Measurements from ENCODE around the gene CPNE5. TPM values are rescaled to one million over a fixed set of nuclear protein-coding genes. Genes with fewer than 3 reads are reported as not detected.

CPNE5 gene
- total RNA-seq, 1 donor from 2014 or later = 6.6 TPM

DNA sequence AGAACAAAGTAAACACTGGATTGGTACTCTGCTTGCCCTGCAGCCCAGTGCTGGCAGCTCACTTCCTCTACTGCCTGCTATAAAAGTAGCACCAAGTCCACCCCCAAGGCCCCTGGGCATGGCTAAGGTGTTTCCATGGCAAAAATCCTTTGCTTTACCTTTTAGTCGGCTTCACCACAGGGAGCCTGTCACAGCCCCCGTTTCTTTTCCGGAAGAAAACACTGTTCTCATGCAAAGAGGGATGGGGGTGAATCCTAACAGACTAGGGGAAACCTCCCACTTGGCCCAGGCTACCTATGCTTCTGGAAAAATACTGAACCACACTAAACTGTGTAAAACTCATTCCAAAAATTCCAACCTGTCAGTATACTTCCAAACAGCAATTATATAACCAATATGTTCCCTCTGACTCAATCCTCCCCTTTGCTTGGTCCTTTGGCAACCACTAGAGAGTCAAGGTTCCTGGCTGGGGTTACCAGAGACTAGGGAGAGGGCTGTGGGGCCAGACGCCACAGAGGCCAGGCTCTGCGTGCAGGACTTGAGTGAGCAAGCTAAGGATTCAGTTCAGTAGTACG is 19.2 kb upstream of the CPNE5 start:
- Histone ChIP-seq H3K27ac (peak overlapping the region; percentile 61), H3K9me3 (no peaks in the 10 kb centered on the region), H3K4me1 (peaks cover 24% of the 10 kb centered on the region), H3K36me3 (peaks cover 0 to 7% of the 10 kb centered on the region in 2 donors), H3K27me3 (no peaks in the 10 kb centered on the region), H3K4me3 (peak overlapping the region; percentile 13 to 23)
- peak; percentile 41 to 68 for TF ChIP-seq POLR2AphosphoS5 (IDR thresholded peaks at IDR 0.05; ENCODE audit: insufficient read depth in 1 of 2, low read depth in 1 of 2)
- TF ChIP-seq CTCF (IDR thresholded peaks at IDR 0.05) = no peak
- no peak for TF ChIP-seq POLR2A (IDR thresholded peaks at IDR 0.05)
- DNase-seq (ENCODE audit: extremely low spot score in 2 of 2) = peak in 1 of 2 donors; percentile 93
- intact Hi-C loops (cut with DNase I) = no loop called here

DNA sequence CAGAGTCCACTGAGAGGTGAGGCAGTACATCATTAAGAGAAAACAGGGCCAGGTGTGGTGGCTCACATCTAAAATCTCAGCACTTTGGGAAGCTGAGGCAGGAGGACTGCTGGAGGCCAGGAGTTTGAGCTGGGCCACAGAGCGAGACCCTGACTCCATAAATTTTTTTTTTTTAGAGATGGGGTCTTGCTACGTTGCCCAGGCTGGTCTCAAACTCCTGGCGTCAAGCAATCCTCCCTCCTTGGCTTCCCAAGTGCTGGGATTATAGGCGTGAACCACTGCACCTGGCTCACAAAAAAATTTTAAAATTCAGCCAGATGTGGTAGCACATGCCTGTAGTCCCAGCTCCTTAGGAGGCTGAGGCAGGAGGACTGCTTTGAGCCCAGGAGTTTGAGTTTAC is 18.1 kb upstream of the CPNE5 start:
- DNase-seq (ENCODE audit: extremely low spot score in 2 of 2) = peak in 1 of 2 donors; percentile 64
- no peak overlapping the region for H3K4me3 ChIP-seq
- peaks cover 35% of the 10 kb centered on the region for H3K4me1 ChIP-seq
- H3K27me3 ChIP-seq = no peaks in the 10 kb centered on the region
- no peaks in the 10 kb centered on the region for H3K9me3 ChIP-seq
- intact Hi-C loops (cut with DNase I) = no loop called here
- TF ChIP-seq CTCF (IDR thresholded peaks at IDR 0.05) (no peak), POLR2A (IDR thresholded peaks at IDR 0.05) (no peak), POLR2AphosphoS5 (IDR thresholded peaks at IDR 0.05; ENCODE audit: insufficient read depth in 1 of 2, low read depth in 1 of 2) (no peak)
- H3K36me3 ChIP-seq = peaks cover 0 to 7% of the 10 kb centered on the region in 2 donors
- H3K27ac ChIP-seq = peak overlapping the region; percentile 61

DNA sequence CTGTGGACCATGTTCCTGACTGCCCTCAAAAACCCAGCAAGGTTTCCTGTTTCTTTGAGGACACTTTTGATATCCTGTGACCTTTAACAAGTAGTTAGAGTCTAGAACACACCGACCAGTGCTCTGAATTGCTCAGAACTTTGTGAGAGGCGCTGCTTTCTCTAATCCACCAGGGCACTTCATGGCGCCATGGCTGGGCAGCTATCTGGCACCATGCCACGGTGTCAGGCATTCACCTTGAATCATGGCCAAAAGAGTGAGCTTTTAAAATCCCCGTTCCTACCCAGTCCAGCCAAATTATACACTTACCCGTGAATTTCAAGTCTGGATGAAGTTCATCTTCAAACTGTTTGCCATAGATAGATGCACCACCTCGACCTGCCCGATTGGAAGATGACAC is 17.0 kb upstream of the CPNE5 start:
- no peak for DNase-seq (ENCODE audit: extremely low spot score in 2 of 2)
- peaks cover 0 to 7% of the 10 kb centered on the region in 2 donors for H3K36me3 ChIP-seq
- no peaks in the 10 kb centered on the region for H3K9me3 ChIP-seq
- no peaks in the 10 kb centered on the region for H3K27me3 ChIP-seq
- peaks cover 46% of the 10 kb centered on the region for H3K4me1 ChIP-seq
- no peak overlapping the region for H3K27ac ChIP-seq
- intact Hi-C loops (cut with DNase I) = no loop called here
- TF ChIP-seq CTCF (IDR thresholded peaks at IDR 0.05) (no peak), POLR2A (IDR thresholded peaks at IDR 0.05) (no peak), POLR2AphosphoS5 (IDR thresholded peaks at IDR 0.05; ENCODE audit: insufficient read depth in 1 of 2, low read depth in 1 of 2) (no peak)
- H3K4me3 ChIP-seq = no peak overlapping the region

GRCh38 chr6:36855750-36856149 is 16.5 kb upstream of the CPNE5 start:
- Histone ChIP-seq H3K27me3 (no peaks in the 10 kb centered on the region), H3K36me3 (peaks cover 0 to 7% of the 10 kb centered on the region in 2 donors), H3K4me1 (peaks cover 51% of the 10 kb centered on the region), H3K4me3 (no peak overlapping the region), H3K27ac (no peak overlapping the region), H3K9me3 (no peaks in the 10 kb centered on the region)
- no peak for DNase-seq (ENCODE audit: extremely low spot score in 2 of 2)
- TF ChIP-seq POLR2A (IDR thresholded peaks at IDR 0.05) = no peak
- no peak for TF ChIP-seq POLR2AphosphoS5 (IDR thresholded peaks at IDR 0.05; ENCODE audit: insufficient read depth in 1 of 2, low read depth in 1 of 2)
- TF ChIP-seq CTCF (IDR thresholded peaks at IDR 0.05) = no peak
- intact Hi-C loops (cut with DNase I) = no loop called here

DNA sequence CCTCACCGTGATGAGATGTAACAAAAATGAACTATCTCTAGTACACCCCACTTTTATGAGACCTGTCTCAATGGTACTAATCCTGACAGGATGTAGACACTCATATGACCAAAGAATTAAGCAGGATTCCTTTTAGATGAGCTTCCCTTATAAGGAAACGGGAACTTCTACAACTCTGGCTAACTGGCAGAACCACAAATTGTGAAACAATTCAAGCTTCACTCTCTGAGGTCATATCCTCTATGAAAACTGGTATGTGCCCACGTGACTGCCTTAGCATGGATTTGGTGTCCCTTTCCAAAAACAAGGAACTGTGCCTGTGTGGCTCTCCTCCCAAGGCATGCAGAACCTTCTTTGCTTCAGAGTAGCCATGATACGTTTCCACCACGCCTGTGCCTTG is 14.1 kb upstream of the CPNE5 start:
- H3K27ac ChIP-seq = peak overlapping the region; percentile 60
- no peaks in the 10 kb centered on the region for H3K9me3 ChIP-seq
- TF ChIP-seq CTCF (IDR thresholded peaks at IDR 0.05) (no peak), POLR2A (IDR thresholded peaks at IDR 0.05) (no peak), POLR2AphosphoS5 (IDR thresholded peaks at IDR 0.05; ENCODE audit: insufficient read depth in 1 of 2, low read depth in 1 of 2) (peak; percentile 28 to 98)
- intact Hi-C loops (cut with DNase I) = loop anchor here (5.0 kb wide), 1 partner anchor 231 kb away; no protein-coding TSS in a partner anchor
- H3K4me1 ChIP-seq = peaks cover 49% of the 10 kb centered on the region
- no peak overlapping the region for H3K4me3 ChIP-seq
- no peaks in the 10 kb centered on the region for H3K27me3 ChIP-seq
- no peak for DNase-seq (ENCODE audit: extremely low spot score in 2 of 2)
- H3K36me3 ChIP-seq = peaks cover 0 to 7% of the 10 kb centered on the region in 2 donors

All from vagina (tissue), 2 donors.